Inflammatory macrophage treated with lipopolysaccharide for 1 hour (primary cell): ENCODE data around the gene GALP.
A peak's percentile ranks its signal among the peaks of the same experiment; 100 is the strongest.
"Not testable (repeated sequence)": the region's sequence is repeated elsewhere in the genome, so short reads cannot be mapped to it uniquely, and the experiment has no call there.

Experiments
- DNase-seq, 2 donors: peaks; one replicate each; pipeline ENCODE4 v3.0.0-alpha.2; 2020 to 2022

GALP gene

GRCh38 chr19:56193981-56194640, 18.3 kb downstream of the GALP start:
- DNase-seq, result no peak

DNA sequence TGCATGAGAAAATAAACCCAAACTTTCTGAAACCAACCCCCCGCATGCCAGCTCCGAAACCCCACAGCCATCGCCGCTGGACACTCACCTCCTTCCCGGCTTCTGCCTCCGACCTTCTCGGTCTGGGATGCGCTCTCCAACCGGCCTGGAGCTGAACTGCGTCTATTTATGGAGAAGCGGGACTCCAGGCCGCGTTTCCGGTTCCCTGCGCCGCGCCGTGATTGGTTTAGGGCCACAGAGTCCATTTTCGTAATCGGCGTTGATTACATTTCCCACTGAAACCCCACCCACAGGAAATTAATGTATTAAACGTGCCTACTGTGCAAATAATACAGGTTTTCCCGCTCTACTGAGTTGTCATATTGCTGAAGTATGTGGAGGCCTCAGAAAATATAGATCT, 21.8 kb downstream of the GALP start, which contains the start of gene ZSCAN5B:
ZSCAN5B (minus strand) TSS at position 138 of the 400 bp plus-strand sequence. CDS start 4,731 bp downstream, outside the sequence.
- not testable (repeated sequence) for DNase-seq

- DNase-seq, result no peak
Measured at GRCh38 chr19:56199687-56200086, 23.9 kb downstream of the GALP start.

DNA sequence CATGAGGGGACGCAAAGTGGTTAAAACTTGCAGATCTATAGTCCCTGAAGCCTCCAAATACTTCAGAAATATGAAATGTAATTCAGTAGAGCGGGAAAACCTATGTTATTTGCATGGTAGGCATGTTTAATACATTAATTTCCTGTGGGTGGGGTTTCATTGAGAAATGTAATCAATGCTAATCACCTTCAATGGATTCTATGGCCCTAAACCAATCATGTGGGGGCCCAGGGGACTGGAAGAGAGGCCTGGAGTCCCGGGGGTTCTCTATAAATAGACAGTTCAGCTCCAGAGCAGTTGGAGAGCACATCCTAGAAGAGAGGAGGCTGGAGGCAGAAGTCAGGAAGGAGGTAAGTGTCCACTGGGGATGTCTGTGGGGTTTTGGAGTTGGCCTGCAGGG, 26.2 kb downstream of the GALP start, which contains the start of gene ZSCAN5C:
ZSCAN5C (plus strand) TSS at position 301 of the 400 bp plus-strand sequence. CDS start 3,641 bp downstream, outside the sequence.
- DNase-seq, result no peak

GRCh38 chr19:56207581-56207980, 31.8 kb downstream of the GALP start:
- not testable (repeated sequence) for DNase-seq

- DNase-seq, result no peak
Measured at GRCh38 chr19:56209091-56209490, 33.3 kb downstream of the GALP start.

DNA sequence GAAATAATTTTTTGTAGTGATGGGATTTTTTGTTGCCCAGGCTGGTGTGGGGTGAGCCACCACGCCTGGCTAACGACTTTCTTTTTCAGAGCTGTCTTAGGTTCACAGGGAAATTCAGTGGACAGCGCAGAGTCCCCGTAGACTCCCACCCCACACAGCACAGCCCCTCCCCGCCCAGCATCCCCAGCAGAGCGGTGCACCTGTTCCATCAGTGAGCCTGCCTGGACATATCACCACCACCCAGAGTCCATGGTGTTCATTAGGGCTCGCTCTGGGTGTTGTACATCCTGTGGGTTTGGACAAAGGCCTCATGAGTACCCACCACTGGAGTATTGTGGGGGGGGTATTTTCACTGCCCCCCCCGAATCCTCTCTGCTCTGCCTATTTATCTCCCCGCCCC, 34.2 kb downstream of the GALP start:
- not testable (repeated sequence) for DNase-seq

DNA sequence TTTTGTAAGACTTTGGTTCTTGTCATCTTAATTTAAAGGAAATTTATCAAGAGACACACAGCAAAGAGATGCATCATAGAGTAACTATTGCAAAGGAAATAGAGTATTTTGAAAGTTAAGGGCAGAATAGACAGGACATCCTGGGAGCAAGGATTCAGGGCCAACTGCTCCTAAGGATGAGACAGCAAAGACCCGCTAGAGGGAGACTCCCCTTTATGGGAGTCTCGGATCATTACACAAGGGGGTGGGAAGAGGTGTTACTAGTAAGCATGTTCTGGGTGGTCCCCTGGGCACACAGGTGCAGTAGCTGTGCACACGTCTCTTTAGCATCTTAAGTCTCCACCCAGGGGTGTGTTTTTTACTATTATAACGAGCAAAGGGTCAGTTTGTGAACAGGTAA, 35.9 kb downstream of the GALP start:
- DNase-seq, result no peak

- DNase-seq, result peak in 1 of 2 donors; percentile 1
Measured at GRCh38 chr19:56217039-56217949, 41.5 kb downstream of the GALP start.

DNA sequence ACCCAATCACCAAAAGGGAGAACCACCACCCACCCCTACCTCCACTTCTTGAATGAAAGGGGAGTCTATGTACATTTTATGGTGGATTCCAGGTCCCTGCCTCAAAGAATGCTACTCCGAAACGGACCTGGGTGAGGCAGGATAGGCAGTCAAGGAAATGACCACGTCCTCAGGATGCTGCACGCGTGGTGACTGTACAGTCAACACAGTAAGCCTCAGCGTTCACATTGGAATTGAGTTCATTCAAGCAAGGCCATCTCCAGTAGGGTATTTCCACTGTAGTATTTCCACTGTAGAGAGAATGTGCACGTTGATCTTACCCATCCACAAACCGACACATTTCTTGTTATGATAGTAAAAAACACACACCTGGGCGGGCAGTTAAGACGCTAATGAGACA, 43.2 kb downstream of the GALP start:
- no peak for DNase-seq

- not testable (repeated sequence) for DNase-seq
Measured at GRCh38 chr19:56221442-56221841, 45.6 kb downstream of the GALP start.

GRCh38 chr19:56221851-56222250, 46.0 kb downstream of the GALP start:
- DNase-seq, result no peak

- no peak for DNase-seq
Measured at GRCh38 chr19:56222901-56223300, 47.1 kb downstream of the GALP start.

- DNase-seq, result no peak
Measured at GRCh38 chr19:56223481-56223880, 47.7 kb downstream of the GALP start.
